ENCODE measurements around the gene DACT3.

DACT3 gene, protein sequence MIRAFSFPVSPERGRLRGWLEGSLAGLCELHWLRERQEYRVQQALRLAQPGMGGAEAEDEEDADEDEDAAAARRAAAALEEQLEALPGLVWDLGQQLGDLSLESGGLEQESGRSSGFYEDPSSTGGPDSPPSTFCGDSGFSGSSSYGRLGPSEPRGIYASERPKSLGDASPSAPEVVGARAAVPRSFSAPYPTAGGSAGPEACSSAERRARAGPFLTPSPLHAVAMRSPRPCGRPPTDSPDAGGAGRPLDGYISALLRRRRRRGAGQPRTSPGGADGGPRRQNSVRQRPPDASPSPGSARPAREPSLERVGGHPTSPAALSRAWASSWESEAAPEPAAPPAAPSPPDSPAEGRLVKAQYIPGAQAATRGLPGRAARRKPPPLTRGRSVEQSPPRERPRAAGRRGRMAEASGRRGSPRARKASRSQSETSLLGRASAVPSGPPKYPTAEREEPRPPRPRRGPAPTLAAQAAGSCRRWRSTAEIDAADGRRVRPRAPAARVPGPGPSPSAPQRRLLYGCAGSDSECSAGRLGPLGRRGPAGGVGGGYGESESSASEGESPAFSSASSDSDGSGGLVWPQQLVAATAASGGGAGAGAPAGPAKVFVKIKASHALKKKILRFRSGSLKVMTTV

DNA sequence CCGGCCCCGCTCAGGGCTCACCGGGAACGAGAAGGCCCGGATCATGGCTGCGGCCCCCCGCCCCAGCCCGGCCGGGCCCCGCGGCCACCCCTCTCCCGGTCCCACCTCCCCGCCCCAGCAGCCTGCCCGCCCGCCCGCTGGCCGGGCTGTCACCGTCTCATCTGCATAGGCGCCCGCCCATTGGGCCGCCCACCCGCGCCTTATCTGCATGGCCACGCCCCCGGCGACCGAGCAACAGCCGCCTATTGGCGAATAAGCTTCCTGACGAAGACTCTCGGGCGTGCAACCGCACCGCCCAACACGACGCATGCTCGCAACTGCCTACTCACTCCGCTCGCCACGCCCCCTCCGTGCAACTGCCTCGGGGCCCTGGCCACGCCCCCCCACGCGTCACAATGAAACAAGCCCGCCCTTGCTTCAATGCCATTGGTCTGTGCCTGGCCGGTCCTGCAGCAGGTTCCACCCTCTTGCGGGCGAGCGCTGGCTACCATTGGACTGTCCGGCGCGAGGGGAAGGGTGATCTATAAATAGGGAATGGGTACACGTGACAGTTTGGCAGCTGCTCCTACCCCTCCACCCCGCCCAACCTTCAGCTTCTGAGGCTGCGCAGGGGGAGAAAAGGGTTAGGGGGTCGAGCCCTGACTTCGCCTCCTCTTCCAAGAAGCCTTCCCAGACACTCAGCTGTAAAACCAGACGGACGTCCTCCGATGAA lies at the start of gene DACT3:
Gene DACT3, minus strand, starts transcription at position 163 of the 712 bp plus-strand sequence. Its CDS starts 118 bp downstream, at position 45.
- peak; percentile 97 for DNase-seq

DNA sequence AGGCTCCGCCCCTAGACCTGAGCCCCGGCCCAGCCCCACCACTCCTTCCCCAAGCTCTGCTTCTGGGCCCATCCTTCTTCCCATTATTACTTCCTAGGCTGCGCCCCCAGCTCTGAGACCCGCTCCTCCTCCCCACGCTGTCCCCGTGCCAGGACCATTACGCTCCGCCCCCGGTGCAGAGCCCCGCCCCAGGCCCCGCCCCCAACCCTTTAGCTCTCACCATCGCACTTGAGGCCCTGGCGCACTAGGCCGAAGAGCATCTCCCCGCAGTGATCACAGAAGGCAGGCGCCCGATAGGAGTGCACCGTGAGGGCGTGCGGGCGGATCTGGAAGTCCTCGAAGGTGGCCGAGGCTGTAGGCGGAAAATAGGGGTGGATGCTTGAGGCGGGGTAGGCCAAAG lies 49.7 kb upstream of the DACT3 start:
- no peak for DNase-seq

DNA sequence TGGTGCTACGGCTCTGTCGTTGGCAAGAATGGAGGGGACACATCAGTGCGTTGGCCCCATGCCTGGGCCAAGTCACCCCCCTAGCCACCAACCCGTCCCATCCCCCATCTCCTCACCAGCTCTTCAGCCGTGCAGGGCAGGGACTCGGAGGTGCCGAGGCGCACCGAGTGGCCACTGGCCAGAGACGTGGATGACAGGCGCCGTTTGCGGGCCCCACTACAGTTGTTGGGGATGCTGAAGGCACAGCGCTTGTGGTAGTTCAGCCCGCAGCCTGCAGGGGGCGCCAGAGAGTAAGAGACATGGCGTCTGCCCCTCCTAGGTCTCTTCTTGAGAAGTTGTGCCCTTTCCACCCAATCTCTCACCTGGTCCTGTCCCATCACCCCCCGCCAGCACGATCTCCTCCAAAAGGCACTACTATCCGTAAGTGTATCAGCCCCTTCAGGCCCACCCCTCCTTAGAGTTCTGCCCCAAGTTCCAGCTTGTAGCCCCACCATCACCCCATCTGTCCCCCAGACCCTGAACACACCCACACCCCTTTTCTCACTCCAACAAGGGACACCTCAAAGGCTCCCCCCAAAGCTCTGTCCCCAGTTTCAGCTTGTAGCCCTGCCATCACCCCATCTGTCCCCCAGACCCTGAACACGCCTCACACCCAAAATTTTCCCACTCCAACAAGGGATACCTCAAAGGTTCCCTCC lies 43.5 kb upstream of the DACT3 start:
- DNase-seq: no peak

DNA sequence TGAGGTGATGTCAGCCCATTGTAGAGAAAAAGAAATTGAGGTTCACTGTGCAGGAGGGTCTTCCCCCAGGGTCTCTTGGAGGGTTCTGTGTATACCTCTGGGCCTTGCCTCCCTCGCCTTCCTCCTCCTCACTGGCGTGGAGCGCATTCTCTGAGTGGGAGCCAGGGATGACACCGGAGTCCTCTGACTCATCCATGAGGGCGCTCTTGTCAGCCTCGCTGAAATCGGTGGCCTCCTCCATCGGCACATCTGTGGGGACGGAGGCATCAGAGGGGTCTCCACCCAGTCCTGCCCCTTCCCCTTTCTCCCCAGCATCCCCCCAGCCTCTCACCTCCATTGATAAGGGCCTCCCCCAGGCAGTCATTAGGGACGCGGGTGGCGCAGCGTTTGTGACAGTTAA lies 39.7 kb upstream of the DACT3 start:
- no peak for DNase-seq

DNA sequence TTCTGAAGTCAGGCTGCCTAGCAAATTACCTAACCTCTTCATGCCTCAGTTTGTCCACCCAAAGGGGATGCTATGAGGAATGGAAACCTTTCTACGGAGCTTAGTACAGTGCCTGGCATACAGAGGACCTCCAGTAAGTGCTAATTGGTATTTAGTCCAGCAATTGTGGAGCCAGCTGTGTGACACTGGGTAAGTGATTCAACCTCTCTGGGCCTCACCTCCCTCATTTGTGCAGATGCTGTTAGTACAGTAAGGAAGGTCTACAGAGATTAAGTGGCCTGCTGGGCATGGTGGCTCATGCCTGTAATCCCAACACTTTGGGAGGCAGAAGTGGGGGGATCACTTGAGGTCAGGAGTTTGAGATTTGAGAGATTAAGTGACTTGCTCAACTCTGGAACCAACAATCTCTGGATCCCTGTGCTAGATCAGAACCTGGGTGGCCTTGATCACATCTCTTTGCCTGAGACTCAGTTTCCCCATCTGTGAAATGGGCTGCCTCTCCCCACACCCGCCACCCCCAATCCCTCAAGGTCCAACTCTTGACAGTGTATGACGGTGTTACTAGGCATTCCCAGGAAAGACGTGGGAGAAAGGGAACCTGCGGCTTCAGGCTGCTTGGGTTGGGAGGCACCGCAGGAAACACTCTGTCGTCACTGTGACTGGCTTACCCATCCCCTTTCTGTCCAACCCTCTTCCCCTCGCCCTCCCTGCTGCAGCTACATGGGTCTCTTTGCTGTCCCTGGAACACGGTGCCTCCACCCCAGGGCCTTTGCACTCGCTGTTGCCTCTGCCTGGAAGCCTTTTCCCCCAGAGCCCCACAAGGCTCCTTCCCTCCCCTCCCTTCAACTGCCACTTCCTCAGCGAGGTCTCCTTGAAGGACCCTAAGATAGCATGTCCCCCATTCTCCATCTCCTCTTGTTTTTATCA lies 37.7 kb upstream of the DACT3 start:
- DNase-seq: no peak

DNA sequence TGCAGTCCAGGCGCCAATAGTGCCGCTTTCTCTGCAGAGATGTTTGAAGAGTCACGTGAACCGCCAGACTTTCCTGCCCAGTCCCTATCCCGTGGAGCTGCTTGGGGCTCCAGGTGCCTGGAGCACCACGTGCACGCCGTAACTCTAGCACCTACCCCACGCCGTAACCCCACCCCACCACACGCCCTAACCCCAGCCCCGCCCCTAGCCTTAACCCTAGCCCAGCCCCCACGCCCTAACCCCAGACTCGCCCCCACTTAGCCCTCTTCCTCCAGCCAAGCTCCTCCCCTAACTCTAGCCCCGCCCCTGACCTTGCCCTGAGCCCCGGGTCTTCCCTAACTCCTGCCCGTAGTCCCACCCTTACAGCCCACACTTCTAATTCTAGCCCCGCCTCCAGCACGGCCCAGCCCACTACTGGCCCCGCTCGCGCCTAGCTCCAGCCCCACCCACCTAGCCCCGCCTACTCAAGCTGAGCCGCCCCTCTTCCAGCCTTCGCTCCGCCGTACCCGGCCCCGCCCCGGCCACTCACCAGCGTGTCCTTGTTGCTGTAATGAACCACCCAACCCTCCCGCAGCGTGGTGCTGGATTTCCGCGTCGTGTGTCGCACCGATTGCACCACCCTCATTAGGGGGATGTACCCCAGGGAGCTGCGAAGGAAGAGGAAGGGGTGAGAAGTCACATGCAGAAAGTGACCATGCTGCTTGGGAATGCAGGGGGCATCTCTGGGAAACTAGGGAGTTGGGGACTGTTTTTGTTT lies 36.4 kb upstream of the DACT3 start:
- no peak for DNase-seq

DNA sequence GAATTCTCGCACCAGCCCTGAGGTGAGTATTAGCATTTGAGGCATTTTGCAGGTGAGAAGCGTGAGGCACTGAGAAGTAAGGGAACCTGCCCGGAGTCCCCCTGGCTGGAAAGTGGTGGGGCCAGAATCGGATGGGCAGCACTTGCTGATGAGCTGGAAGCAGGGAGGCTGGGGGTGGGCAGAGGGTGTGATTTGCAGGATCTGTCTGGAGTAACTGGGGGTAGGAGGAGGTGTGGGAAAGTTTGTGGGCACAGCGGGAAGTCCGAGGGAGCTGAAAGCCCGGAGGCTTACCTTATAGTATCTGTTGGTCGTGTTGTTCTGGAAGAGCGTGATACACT lies 35.9 kb upstream of the DACT3 start:
- DNase-seq: no peak

DNA sequence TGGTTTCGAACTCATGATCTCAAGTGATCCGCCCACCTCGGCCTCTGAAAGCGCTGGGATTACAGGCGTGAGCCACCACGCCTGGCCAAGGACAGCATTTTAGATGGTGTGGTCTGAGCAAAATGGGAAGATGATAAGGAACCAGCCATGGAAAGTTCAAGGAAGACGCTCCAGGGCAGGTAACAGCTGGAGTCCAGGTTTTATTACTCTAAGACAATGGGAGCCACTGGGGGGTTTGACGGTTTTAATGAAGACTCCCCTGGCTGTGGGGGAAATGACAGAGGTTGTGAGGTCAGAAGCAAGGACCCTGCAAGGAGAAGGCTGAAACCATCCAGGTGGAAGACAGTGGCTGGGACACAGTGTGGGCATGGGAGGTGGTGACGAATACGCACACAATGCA lies 35.1 kb upstream of the DACT3 start:
- DNase-seq: no peak

DNA sequence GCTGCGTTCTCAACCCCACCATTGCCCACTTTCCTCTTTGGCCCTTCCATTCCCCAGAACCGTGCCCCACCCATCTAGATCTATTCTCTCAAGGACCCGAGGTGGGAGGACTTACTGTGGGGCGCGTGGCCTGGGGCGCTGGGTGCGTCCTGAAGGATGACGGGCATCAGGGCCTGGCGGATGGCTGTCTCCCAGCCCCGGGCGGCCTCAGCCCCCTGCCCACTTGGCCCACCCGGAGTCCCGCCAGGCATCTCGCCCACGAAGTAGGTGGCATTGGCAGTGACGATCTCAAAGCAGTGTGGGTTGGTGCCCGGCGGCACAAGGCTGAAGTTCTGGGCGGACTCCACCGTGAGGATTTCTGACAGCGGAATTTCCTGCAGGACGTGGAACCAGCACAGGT lies 32.8 kb upstream of the DACT3 start:
- DNase-seq: no peak

DNA sequence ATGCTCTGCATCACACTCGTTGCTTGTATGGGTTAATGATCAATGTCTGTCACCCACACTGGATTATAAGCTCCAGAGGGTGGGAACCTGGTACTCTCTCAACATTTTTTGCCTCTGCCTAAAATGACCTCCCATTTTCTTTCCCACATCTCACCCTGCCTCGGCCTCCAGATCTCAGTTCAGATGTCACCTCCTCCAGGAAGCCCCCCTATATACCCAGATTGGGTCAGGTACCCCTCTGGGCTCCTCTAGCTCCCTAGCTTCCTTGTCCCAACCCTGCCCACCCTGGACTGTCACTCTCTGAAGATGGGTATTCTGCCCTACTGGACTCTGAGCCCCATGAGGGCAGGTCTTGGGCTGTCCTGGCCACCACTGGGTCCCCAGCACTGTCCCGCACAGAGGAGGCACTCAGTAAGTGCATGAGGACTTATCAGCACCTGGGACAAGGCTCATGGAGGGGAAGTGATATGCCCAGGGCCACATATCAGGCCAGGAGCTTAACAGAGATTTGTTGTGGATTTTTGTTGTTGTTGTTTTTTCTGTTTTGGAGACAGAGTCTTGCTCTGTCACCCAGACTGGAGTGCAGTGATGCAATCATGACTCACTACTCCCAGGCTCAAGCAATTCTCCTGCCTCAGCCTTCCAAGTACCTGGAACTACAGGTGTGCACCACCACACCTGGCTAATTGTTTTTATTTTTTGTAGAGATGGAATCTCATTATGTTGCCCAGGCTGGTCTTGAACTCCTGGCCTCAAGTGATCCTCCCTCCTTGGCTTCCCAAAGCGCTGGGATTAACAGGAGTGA lies 32.1 kb upstream of the DACT3 start:
- DNase-seq: no peak

DNA sequence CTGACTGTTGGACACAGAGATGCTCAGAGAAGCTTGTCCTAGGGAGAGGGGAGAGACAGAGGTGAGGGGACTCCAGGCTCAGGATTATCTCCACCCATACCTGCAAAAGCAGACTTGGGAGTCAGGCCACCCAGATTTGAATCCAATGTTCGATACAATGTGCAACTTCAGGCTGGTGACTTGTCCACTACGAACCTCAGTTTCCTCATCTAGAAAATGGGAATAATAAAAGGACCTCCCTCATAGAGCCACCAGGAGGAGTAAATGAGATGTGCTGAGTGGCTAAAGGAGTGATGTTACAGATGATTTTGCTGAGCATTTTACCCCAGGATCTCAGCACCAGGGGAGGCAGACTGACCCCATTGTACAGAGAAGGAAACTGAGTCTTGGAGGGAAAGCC lies 31.0 kb upstream of the DACT3 start:
- DNase-seq: no peak

DNA sequence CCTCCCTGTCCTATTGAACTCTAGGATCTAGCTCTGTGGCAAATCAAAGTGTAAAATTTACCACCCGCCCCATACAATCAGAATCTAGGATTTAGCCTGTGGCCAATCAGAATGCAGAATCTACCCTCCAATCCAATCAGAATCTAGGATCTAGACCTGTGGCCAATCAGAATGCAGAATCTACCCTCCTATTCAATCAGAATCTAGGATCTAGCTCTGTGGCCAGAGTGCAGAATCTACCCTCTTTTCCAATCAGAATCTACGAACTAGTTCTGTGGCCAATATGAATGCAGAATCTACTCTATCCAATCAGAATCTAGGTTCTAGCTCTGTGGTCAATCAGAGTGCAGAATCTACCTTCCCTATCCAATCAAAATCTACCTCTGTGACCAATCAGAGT lies 30.1 kb upstream of the DACT3 start:
- no peak for DNase-seq

DNA sequence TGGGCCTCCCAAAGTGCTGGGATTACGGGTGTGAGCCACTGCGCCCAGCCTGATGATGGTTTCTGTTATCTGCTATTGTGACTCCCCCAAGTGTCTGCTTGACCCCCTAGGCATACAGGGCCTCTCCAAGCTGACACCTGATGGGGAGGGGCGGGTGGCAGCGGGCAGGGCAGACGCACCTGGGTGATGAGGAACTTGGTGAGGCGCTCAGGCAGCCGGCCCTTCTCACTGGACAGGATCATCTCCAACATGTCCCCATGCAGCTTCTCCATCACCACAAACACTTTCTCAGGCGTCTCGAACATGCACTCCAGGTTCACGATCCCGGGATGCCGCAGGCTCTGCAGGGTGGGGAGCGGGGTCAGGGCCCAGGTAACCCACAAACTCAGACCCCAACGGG lies 28.4 kb upstream of the DACT3 start:
- DNase-seq: no peak

DNA sequence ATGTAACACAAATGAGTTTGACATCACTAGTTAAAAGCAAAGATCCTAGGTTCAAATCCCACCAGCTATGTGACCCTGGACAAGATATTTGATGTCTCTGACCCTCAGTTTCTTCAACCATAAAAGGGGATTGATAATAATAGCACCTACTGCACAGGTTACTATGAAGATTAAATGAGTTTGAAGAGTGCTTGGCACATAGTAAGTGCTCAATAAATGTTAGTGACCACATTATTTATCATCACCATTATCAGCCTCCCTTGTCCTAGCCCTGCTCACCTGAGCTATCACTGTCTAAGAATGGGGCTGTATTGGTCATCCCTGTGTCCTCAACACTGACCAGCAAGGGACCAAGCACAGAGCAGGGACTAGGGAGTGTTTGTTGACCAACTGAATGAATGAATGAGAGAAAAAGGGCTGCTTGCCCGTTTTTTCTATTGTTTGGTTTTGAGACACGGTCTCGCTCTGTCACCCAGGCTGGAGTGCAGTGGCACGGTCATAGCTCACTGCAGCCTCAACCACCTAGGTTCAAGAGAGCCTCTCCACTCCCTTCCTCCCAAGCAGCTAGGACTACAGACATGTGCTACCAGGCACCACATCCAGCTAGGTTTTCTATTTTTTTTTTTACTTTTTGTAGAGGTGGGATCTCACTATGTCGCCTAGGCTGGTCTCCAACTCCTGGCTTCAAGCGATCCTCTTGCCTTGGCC lies 26.6 kb upstream of the DACT3 start:
- DNase-seq: no peak

DNA sequence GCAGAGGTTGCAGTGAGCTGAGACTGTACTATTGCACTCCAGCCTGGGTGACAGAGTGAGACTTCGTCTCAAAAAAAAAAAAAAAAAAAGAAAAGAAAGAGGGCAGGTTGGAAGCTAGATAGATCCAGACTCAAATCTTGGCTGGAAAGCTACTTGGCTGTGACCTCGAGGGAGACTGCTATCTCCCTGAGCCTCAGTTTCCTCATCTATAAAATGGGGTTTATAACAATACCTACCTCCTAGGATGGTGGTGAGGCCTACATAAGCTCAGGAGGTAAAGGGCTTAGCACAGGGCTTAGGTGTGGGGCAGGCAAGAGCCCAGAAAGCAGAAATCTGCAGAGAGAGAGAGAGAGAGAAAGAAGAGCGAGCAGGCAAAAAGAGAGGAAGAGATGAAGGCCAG lies 24.2 kb upstream of the DACT3 start:
- no peak for DNase-seq

DNA sequence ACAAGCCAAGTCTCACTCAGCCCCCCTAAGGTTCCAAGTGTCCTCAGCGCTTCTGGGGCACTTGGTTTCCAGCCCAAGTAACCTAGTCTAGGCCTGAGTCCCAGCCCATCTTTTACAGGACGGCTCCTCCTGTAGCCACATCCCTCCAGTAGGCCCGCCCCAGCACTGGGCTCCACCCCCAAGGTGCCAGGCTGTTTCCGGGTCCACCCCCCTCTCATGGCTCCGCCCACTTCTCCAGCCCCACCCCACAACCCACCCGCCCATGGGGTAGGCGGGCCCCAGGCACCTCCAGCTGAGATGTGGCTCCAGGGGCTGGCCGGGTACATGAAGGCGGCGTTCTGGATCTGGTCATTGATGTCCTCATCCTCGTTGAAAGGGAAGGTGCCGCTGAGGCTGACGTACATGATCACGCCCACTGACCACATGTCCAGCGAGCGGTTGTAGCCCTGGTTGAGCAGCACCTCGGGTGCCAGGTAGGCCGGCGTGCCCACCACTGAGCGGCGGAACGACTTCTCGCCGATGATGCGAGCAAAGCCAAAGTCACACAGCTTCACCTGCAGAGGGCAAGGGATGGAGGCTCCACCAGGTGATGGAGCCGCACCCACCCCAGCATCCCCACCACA lies 17.2 kb upstream of the DACT3 start:
- DNase-seq: no peak

DNA sequence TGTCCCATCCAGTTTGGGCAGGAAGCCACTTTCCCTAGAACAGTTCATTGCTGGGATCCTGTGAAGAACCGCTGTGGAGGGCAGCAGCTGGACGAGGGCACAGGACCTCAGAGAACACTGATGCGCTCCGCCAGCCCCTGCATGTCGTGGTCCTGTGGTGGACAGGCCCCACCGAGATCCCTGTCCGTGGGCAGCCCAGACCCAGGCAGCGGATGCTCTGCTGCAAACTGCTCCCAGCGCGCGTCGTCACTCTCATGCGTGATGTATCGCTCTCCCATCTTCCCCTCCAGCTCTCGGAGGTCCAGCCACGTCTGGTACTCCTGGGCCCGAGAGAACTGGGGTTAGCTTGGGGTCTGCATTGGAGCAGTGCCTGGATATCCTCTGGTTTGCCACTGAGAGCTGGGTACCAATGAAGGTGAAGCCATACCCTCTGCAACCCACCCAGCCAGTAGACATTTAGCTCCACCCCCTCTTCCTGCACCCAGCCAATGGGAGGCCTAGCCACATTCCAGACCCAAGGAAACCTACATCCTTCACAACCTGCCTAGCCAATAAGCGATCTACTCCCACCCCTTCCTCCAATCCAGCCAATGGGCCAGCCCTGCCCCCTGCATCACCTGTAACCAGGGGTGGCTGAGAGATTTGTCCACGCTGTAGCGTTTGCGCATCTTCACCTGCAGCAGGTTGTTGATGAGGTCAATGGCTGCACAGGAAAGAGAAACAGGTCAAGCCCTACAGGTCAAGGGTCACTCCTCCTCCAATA lies 13.6 kb upstream of the DACT3 start:
- no peak for DNase-seq

DNA sequence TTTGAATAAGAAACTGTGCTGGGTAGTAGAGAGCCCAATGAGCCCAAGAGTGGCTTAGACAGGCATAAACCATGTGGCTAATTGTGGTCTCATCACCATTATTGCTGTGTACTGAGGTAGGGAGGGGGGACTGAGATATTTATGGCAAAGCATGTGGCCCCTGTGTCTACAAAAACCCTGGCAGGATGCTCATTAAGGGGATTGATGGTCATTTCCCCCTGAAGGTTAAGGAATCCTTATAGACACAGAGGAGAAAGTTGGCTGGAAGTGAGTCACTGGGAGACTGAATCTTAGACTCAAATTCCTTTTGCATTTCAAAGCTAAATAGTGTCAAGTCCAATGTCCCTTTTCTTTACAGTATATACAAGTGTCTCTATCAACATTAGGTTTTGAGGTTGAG lies 9.8 kb upstream of the DACT3 start:
- no peak for DNase-seq

DNA sequence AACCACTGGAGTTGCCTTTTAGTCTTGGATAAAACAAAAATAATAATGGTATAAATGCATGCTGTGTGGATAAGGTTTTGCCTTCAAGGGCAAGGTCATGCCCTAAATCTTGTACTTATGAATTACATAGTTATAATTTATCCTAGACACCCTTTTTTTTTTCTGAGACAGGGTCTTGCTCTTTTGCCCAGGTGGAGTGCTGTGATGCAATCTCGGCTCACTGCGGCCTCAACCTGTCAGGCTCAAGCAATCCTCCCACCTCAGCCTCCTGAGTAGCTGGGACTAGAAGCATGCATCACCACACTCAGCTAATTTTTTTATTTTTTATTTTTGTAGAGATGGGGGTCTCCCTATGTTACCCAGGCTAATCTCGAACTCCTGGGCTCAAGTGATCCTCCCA lies 7.7 kb upstream of the DACT3 start:
- no peak for DNase-seq
